Stimulated activated CD8-positive, alpha-beta memory T cell treated with anti-CD3 and anti-CD28 coated beads, Interleukin-7, amount 100 ng/mL, for 24 hours (primary cell): ENCODE results near the gene PRAC2.

Experiments
- DNase-seq: peaks from one replicate; pipeline ENCODE4 v3.0.0-alpha.2; 2020; ENCODE audit warnings: low read depth

Gene PRAC2

DNA sequence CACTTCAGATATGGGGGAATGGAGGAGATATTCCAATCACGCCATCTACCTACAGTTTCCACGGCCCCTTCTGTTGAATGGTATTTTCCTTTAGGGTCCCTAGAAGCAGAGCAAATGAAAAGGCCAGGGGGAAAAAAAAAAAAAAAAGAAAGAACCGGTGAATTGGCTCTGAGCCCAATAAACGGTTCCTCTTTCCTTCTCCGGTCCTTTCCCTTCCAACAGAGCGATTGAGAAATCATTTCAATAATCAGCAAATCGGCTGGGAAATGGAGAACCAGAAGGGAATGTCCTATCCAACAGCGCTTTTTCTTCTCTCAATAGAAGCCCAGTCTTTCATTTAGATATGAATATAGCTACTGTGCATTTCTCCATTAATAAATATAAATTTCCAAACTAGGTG is 32.4 kb downstream of the PRAC2 start:
- DNase-seq, result no peak

DNA sequence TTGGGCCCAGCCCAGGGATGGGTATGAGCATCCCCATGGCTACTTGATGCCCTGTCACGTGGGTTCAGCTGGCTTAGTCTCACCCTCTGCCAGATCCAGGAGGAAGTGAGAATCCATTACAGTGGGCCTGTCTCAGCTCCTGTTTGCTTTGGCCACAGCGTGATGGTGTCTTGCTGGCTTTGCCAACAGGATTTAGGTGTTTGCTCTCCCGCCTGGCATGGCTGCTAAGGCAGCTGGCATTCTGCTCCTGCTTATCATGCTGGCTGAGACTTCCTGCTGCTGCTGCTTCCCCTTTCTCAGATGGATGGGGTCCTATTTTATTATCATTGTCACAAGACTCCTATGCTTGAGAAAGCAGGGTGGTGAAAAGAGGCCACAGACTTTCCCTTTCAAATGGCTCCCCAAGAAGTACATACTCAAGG is 33.9 kb downstream of the PRAC2 start:
- DNase-seq, result no peak

DNA sequence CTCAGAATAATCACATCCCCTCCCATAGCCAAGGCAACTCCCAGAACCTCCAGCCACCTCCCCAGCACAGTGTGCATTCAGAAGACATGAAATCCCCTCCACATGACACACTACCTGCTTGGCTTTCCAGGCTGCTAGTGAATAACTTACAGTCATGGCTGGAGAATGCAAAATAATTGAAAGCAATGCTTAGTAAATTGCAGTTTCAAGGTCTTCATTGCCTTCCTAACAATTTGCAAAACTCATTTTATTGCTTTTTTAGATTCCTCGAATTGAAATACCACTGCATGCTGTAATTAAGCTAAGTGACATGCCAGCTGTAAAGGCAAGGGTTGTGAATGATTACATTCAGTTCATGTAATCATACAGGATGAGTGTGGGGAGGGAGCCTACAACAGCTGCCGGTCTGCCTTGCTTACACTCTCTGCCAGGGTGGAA is 34.6 kb downstream of the PRAC2 start:
- no peak for DNase-seq

DNA sequence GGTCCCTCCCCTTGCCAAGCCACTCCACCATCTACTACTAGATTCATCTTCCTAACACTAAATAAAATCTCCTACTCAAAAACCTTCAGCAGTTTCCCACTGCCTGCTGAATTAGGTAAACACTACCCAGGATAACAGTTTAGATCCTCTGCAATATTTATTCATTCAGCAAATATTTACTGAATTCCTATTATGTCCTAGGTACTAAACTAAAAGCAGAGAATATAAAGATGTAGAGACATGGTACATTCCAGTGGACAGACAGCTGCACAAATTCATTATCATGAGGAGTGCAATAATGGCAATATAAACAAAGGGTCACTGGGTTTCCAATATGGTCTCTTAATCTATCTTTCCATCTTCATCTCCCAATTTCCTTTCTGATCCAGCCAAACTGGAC is 36.3 kb downstream of the PRAC2 start:
- DNase-seq, result no peak

DNA sequence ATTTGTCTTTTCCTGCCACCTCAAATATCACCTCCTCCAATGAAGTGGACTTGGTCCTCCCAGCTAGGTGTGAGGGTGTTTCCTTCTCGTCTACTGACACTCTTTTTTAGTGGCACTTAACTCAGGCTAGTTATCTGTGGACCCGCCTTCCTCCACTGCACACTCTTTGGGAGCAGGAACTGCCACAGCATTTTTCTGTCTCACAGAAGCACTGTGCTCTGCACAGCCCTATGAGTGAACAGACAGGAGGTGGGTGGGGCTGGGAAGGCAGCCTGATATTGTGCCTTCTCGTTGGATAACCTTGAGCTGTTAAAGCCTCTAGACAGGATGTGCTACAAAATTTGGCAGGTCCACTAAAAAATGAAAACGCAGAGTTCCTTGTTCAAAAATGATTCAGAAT is 37.4 kb downstream of the PRAC2 start:
- no peak for DNase-seq

DNA sequence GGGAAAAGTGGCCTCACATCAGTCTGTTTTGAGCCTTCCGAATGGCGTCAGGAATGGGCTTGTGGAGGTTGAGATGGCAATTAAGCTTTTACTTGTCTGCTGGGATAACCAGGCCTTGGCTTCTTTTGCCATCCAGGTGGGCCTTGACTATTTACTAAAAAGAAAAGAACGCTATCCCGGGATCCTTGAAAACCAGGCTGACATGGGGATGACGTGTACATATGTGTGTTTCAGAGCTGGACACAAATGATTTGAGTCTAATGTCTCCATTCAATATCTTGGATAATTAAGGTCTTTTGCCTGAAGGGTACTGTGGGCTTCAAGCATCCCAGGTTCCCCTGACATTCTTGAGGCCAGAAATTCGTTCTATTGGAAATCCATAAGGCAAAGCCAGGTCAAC is 38.1 kb downstream of the PRAC2 start:
- no peak for DNase-seq

DNA sequence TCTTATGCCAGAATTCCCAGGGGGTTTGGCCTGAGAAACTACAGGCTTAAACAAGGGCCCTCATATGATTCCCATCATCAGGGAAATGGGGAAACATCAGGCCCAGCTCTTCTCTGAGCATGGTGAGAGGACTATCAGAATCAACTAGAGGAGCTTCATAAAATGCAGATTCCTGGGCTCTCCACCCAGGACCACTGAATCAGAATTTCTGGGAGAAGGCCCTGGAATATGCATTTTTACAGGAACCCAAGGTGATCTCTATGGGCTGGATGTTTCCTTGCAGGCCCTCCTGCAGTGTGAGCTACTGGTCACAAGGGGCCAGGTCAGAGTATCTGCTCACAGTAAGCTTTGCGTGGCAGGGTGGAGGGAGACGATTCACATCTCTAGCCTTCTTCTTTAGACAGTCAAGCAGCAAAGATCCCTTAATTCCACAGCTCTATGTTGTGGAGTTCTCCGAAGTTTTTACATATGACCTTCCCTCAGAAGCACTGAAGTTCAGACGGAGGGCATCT is 44.3 kb downstream of the PRAC2 start:
- DNase-seq, result no peak

DNA sequence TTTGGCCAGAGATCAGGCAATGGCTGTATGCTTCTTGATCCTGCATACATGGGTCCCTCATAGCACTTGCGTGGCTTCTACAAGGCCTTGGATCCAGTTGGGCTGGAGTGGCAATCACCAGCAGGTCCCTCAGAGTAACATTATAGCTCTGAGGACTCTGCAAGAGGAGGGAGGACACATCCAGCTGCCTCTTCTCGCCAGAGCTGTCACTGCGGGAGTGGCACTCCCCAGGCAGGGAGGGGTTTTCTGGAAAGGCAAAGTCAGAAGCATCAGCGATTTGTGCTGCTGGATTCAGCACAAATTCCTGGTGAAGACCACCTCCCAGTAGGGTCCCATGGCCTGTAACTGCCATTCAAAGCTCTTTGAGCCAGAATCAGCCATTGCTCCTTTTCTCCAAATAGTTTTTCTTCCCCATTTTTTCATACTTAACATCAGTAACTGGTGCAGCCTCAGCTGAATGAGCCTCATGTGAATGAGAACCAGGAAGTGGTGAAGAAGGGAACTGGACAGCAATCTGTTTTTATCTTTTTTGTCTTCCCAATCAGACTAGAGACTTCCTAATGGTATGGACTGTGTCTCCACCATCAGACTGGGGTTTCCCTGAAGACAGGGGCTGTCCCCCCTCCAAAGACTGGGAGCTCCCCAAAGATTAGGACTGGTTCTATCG is 46.2 kb downstream of the PRAC2 start:
- no peak for DNase-seq

DNA sequence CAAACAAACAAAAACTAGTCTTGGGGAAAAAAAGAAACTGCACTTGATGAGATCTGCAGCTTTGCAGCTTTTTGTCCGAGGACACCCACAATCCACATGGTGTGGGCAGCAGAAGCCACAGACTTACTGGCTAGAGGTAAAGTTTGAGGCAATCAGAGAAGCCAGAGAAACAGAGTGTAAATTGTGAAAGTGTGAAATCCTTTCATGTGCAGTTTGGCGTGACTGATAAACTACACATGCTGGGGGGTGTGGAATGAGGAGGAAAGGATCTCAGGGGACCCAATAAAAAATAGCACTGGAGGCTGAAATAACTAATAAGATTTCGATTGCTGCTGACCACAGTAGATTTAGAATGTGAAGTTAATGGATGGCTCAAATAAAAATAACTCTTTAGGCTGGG is 48.0 kb downstream of the PRAC2 start:
- no peak for DNase-seq

DNA sequence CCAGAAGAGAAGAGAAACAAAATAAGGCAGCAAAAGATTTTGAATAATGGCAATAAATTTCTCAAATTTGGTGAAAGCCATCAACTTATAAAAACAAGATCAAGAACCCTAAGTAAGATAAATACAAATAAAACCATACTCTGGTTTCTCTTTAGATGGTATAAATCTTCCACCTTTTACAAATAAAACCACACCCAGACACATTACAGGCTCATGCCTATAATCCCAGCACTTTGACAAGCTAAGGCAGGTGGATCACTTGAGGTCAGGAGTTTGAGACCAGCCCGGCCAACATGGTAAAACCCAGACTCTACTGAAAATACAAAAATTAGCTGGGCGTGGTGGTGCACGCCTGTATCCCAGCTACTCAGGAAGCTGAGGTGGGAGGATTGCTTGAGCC is 50.3 kb downstream of the PRAC2 start:
- DNase-seq, result no peak
